ENCODE data around the gene ADAM19. TPM values are rescaled to one million over a fixed set of nuclear protein-coding genes. Genes with fewer than 3 reads are reported as not detected.

Gene ADAM19
- total and polyA plus RNA-seq, 4 donors: 3.1 to 17.6 (median 12.9) TPM

- Histone ChIP-seq H3K4me3 (no peak overlapping the region), H3K9me3 (ENCODE audit: control insufficient read depth in 4 of 4, insufficient read depth in 3 of 4, low read length in 3 of 4) (no peaks in the 10 kb centered on the region), H3K27ac (ENCODE audit: low read depth in 1 of 2, low read length in 1 of 2) (no peak overlapping the region), H3K27me3 (ENCODE audit: control insufficient read depth in 3 of 3, insufficient read depth in 3 of 3, low read length in 2 of 3) (no peaks in the 10 kb centered on the region), H3K36me3 (ENCODE audit: control insufficient read depth in 4 of 4, insufficient read depth in 4 of 4, low read length in 4 of 4) (no peaks in the 10 kb centered on the region), H3K9ac (ENCODE audit: insufficient read depth in 1 of 2, low read length in 2 of 2) (no peak overlapping the region), H3K4me1 (ENCODE audit: control insufficient read depth in 5 of 5, insufficient read depth in 5 of 5, low read length in 5 of 5) (peaks cover 0 to 6% (median 0%) of the 10 kb centered on the region in 5 donors)
- ATAC-seq (ENCODE audit: insufficient read depth, low FRiP score) (no peak), DNase-seq (no peak)
- TF ChIP-seq, protein P1, sequence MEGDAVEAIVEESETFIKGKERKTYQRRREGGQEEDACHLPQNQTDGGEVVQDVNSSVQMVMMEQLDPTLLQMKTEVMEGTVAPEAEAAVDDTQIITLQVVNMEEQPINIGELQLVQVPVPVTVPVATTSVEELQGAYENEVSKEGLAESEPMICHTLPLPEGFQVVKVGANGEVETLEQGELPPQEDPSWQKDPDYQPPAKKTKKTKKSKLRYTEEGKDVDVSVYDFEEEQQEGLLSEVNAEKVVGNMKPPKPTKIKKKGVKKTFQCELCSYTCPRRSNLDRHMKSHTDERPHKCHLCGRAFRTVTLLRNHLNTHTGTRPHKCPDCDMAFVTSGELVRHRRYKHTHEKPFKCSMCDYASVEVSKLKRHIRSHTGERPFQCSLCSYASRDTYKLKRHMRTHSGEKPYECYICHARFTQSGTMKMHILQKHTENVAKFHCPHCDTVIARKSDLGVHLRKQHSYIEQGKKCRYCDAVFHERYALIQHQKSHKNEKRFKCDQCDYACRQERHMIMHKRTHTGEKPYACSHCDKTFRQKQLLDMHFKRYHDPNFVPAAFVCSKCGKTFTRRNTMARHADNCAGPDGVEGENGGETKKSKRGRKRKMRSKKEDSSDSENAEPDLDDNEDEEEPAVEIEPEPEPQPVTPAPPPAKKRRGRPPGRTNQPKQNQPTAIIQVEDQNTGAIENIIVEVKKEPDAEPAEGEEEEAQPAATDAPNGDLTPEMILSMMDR (IDR thresholded peaks at IDR 0.05; ENCODE audit: control extremely low read depth, extremely low read depth): no peak
- 77 to 81% methylated on average over 10 of the region's 10 CpGs for WGBS, 2 donors
These were observed 7.4 kb upstream of the ADAM19 start for GRCh38 chr5:157582731-157583620.

DNA sequence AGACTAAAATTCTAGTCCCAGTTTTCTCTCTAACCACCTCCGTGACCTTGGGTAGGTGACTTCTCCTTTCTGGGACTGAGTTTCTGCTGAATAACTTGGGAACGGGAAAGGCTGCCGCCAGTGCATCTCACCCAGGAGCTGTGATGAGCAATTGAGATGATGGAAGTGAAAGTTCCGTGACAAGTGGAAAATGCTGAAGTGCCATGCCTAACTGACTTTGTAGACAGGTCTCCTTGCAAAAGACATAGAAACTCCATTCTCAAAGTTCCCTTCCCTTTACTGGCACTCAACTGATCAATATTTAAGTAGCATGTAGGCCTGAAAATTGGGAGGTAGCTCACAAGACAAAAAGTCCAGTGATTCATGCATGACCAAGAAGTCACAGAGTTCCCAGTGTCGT, 6.3 kb upstream of the ADAM19 start:
- H3K4me3 ChIP-seq: no peak overlapping the region
- WGBS, 2 donors: 86% methylated on average over 5 of the region's 5 CpGs
- no peak overlapping the region for H3K9ac ChIP-seq (ENCODE audit: insufficient read depth in 1 of 2, low read length in 2 of 2)
- DNase-seq (no peak), ATAC-seq (ENCODE audit: insufficient read depth, low FRiP score) (no peak)
- H3K27me3 ChIP-seq (ENCODE audit: control insufficient read depth in 3 of 3, insufficient read depth in 3 of 3, low read length in 2 of 3): no peaks in the 10 kb centered on the region
- TF ChIP-seq, protein P1 (IDR thresholded peaks at IDR 0.05; ENCODE audit: control extremely low read depth, extremely low read depth): no peak
- H3K4me1 ChIP-seq (ENCODE audit: control insufficient read depth in 5 of 5, insufficient read depth in 5 of 5, low read length in 5 of 5): peaks cover 0 to 6% (median 0%) of the 10 kb centered on the region in 5 donors
- no peak overlapping the region for H3K27ac ChIP-seq (ENCODE audit: low read depth in 1 of 2, low read length in 1 of 2)
- H3K9me3 ChIP-seq (ENCODE audit: control insufficient read depth in 4 of 4, insufficient read depth in 3 of 4, low read length in 3 of 4): no peaks in the 10 kb centered on the region
- no peaks in the 10 kb centered on the region for H3K36me3 ChIP-seq (ENCODE audit: control insufficient read depth in 4 of 4, insufficient read depth in 4 of 4, low read length in 4 of 4)

DNA sequence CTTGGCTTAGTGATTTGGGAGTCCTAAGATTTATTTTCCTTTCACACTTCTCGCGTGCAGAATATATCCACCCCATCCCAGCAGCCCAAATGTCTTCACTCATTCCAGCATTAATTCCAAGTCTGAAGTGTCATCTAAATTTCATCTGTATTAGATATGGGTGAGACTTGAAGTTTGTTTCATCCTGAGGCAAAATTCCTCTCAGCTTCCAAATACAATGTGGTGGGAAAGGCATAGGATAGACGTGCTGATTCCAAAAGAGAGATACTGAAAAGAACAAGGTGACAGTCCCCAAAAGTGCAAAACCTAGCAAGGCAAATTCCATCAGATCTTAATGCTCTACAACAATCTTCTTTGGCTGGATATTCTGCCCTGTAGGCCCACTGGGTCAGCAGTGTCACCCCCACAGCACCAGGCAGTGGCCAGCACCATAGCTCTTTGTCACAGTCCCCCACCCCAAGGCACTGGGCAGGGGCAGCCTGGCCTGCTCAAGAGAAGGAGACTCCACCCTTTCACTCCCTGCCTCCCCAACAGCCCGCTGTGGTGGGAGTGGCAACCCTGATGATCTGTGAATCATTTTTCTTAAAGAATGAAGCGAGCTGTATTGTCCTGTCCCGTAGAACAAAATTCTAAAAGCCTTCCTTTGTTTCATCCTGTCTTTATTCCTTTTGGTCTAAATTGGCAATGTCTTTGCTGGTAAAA, 2.7 kb upstream of the ADAM19 start:
- H3K36me3 ChIP-seq (ENCODE audit: control insufficient read depth in 4 of 4, insufficient read depth in 4 of 4, low read length in 4 of 4): no peaks in the 10 kb centered on the region
- no peak overlapping the region for H3K4me3 ChIP-seq
- ATAC-seq (ENCODE audit: insufficient read depth, low FRiP score): no peak
- TF ChIP-seq, protein P1 (IDR thresholded peaks at IDR 0.05; ENCODE audit: control extremely low read depth, extremely low read depth): no peak
- 84 to 91% methylated on average over 6 of the region's 6 CpGs for WGBS, 2 donors
- no peaks in the 10 kb centered on the region for H3K9me3 ChIP-seq (ENCODE audit: control insufficient read depth in 4 of 4, insufficient read depth in 3 of 4, low read length in 3 of 4)
- H3K9ac ChIP-seq (ENCODE audit: insufficient read depth in 1 of 2, low read length in 2 of 2): no peak overlapping the region
- H3K27me3 ChIP-seq (ENCODE audit: control insufficient read depth in 3 of 3, insufficient read depth in 3 of 3, low read length in 2 of 3): no peaks in the 10 kb centered on the region
- DNase-seq: no peak
- H3K27ac ChIP-seq (ENCODE audit: low read depth in 1 of 2, low read length in 1 of 2): no peak overlapping the region
- H3K4me1 ChIP-seq (ENCODE audit: control insufficient read depth in 5 of 5, insufficient read depth in 5 of 5, low read length in 5 of 5): peaks cover 0 to 12% (median 5%) of the 10 kb centered on the region in 5 donors
